ENCODE data around the gene TMPRSS11A.

DNA sequence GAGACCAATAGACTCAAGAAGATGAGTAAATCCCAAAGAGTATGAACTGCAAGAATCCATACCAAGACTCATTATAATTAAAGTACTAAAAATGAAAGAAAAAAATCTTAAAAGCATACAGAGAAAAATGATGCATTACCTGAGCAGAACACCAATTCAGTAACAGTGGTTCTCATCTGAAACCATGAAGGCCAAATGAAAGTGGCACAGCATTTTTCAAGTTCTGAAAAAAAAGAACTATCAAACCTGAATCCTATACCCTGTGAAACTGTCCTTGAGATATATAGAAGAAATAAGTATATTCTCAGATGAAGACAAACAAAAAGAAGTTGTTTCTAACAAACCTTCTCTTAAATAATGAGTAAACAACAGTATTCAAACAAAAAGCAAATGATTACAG, 39.6 kb upstream of the TMPRSS11A start:
- TF ChIP-seq, protein P1, sequence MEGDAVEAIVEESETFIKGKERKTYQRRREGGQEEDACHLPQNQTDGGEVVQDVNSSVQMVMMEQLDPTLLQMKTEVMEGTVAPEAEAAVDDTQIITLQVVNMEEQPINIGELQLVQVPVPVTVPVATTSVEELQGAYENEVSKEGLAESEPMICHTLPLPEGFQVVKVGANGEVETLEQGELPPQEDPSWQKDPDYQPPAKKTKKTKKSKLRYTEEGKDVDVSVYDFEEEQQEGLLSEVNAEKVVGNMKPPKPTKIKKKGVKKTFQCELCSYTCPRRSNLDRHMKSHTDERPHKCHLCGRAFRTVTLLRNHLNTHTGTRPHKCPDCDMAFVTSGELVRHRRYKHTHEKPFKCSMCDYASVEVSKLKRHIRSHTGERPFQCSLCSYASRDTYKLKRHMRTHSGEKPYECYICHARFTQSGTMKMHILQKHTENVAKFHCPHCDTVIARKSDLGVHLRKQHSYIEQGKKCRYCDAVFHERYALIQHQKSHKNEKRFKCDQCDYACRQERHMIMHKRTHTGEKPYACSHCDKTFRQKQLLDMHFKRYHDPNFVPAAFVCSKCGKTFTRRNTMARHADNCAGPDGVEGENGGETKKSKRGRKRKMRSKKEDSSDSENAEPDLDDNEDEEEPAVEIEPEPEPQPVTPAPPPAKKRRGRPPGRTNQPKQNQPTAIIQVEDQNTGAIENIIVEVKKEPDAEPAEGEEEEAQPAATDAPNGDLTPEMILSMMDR (IDR thresholded peaks at IDR 0.05), result no peak
- no peak for TF ChIP-seq POLR2A (IDR thresholded peaks at IDR 0.05)
